SK-N-MC (cell line): ENCODE measurements around the gene NABP1.

Experiments used
- EZH2 ChIP-seq: fragments of 200-600 bp; sonication (generic); IDR thresholded peaks from one replicate; pipeline ENCODE4 v1.6.1; 2017; ENCODE audit warnings: antibody characterized with exemption
- POLR2AphosphoS5 ChIP-seq: IDR thresholded peaks from 2 replicates; pipeline ENCODE4 v1.6.1; 2012; ENCODE audit warnings: mild to moderate bottlenecking, low read depth, low read length, borderline replicate concordance

- no peak for TF ChIP-seq EZH2
- TF ChIP-seq POLR2AphosphoS5: no peak
Measured at GRCh38 chr2:191636586-191636985, 41.4 kb upstream of the NABP1 start.
